ENCODE data around the gene ZMYM5.
"Not testable (repeated sequence)": the region's sequence is repeated elsewhere in the genome, so short reads cannot be mapped to it uniquely, and the experiment has no call there.

ZMYM5 gene

GRCh38 chr13:19836472-19836871 is 27.0 kb downstream of the ZMYM5 start:
- no peak for DNase-seq (ENCODE audit: low read depth, low spot score)

GRCh38 chr13:19834704-19835103 is 28.7 kb downstream of the ZMYM5 start:
- no peak for DNase-seq (ENCODE audit: low read depth, low spot score)
- no peak overlapping the region for H3K4me3 ChIP-seq (ENCODE audit: low read length)

More at GRCh38 chr13:19836472-19836871, 27.0 kb downstream of the ZMYM5 start:
- H3K4me3 ChIP-seq (ENCODE audit: low read length): no peak overlapping the region

- no peak for DNase-seq (ENCODE audit: low read depth, low spot score)
Observed at GRCh38 chr13:19822673-19823072, 40.8 kb downstream of the ZMYM5 start.

GRCh38 chr13:19818223-19818842 is 45.1 kb downstream of the ZMYM5 start:
- H3K4me3 ChIP-seq (ENCODE audit: low read length): no peak overlapping the region
- no peak for DNase-seq (ENCODE audit: low read depth, low spot score)

More at GRCh38 chr13:19822673-19823072, 40.8 kb downstream of the ZMYM5 start:
- no peak overlapping the region for H3K4me3 ChIP-seq (ENCODE audit: low read length)

GRCh38 chr13:19817510-19818158 is 45.8 kb downstream of the ZMYM5 start:
- H3K4me3 ChIP-seq (ENCODE audit: low read length): no peak overlapping the region
- no peak for DNase-seq (ENCODE audit: low read depth, low spot score)

GRCh38 chr13:19817106-19817505 is 46.3 kb downstream of the ZMYM5 start:
- no peak for DNase-seq (ENCODE audit: low read depth, low spot score)
- H3K4me3 ChIP-seq (ENCODE audit: low read length): no peak overlapping the region

- not testable (repeated sequence) for H3K4me3 ChIP-seq (ENCODE audit: low read length); DNase-seq (ENCODE audit: low read depth, low spot score)
Observed at GRCh38 chr13:19815842-19816241, 47.6 kb downstream of the ZMYM5 start.

GRCh38 chr13:19810996-19811881 is 52.2 kb downstream of the ZMYM5 start:
- no peak for DNase-seq (ENCODE audit: low read depth, low spot score)
- no peak overlapping the region for H3K4me3 ChIP-seq (ENCODE audit: low read length)

GRCh38 chr13:19810151-19810550 is 53.3 kb downstream of the ZMYM5 start:
- no peak for DNase-seq (ENCODE audit: low read depth, low spot score)
- H3K4me3 ChIP-seq (ENCODE audit: low read length): no peak overlapping the region

GRCh38 chr13:19805765-19806164 is 57.7 kb downstream of the ZMYM5 start:
- no peak overlapping the region for H3K4me3 ChIP-seq (ENCODE audit: low read length)
- DNase-seq (ENCODE audit: low read depth, low spot score): no peak

- H3K4me3 ChIP-seq (ENCODE audit: low read length): no peak overlapping the region
- DNase-seq (ENCODE audit: low read depth, low spot score): no peak
Observed at GRCh38 chr13:19795956-19796355, 67.5 kb downstream of the ZMYM5 start.

GRCh38 chr13:19794631-19795030 is 68.8 kb downstream of the ZMYM5 start:
- no peak overlapping the region for H3K4me3 ChIP-seq (ENCODE audit: low read length)
- no peak for DNase-seq (ENCODE audit: low read depth, low spot score)

- no peak overlapping the region for H3K4me3 ChIP-seq (ENCODE audit: low read length)
- DNase-seq (ENCODE audit: low read depth, low spot score): no peak
Observed at GRCh38 chr13:19791953-19792537, 71.4 kb downstream of the ZMYM5 start.

- H3K4me3 ChIP-seq (ENCODE audit: low read length): peak within 1 kb of the TSS; percentile 95
- peak; percentile 92 for DNase-seq (ENCODE audit: low read depth, low spot score)
Observed at GRCh38 chr13:19782727-19783682, 80.4 kb downstream of the ZMYM5 start, which contains the start of gene PSPC1. Gene PSPC1, minus strand, starts transcription at chr13:19782945. Its CDS starts 188 bp downstream, at chr13:19782757.

- H3K4me3 ChIP-seq (ENCODE audit: low read length): peak overlapping the region; percentile 95
- no peak for DNase-seq (ENCODE audit: low read depth, low spot score)
Observed at GRCh38 chr13:19782049-19782726, 81.3 kb downstream of the ZMYM5 start.

- H3K4me3 ChIP-seq (ENCODE audit: low read length): peak overlapping the region; percentile 95
- DNase-seq (ENCODE audit: low read depth, low spot score): no peak
Observed at GRCh38 chr13:19781526-19781925, 81.9 kb downstream of the ZMYM5 start.

- not testable (repeated sequence) for DNase-seq (ENCODE audit: low read depth, low spot score)
- H3K4me3 ChIP-seq (ENCODE audit: low read length): peak overlapping the region; percentile 95
Observed at GRCh38 chr13:19780753-19781418, 82.6 kb downstream of the ZMYM5 start.
